GM21360 (cell line): ENCODE data around the gene GABPB2.

ENCODE experiments used
- ATAC-seq: cut with Tn5 transposase; IDR thresholded peaks from one replicate; pipeline ENCODE4 v1.9.1; 2021; ENCODE audit warnings: mild to moderate bottlenecking, moderate library complexity; ENCODE audit not compliant: unreplicated experiment

Gene GABPB2

GRCh38 chr1:151131701-151132334 lies 61.3 kb downstream of the GABPB2 start:
- no peak for ATAC-seq

DNA sequence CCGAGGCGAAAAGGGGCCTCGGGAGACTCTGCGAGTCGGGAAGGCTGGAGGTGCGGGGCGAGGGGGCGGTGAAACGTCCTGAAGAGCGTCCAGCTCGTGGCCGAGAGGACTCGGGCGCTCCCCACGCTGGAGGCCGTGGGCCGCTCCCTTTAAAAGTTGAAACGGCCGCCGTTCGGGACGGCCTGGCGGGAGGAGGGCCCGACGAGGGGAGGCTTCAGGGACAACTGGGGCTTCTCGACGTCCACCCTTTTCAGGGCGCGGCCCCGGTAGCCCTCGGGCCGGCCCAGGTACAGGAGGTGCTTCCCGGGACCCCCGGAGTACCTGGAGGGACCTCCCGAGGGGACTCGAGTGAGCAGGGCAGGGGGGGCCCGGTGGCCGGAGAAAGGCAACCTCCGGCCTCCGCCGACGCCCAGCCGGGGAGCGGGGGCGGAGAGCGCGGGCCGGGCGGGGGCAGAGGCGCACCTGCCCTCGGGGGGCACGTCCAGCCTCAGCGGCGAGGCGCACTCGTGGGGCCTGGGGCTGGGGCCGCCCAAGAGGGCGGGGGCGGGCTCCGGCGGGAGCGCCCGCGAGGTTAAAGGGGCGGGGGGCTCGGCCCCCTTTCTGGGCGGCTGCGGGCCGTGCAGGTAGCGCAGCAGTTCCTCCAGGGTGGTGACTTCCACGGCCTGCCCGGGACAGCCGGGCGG lies 61.9 kb downstream of the GABPB2 start:
- ATAC-seq = no peak

DNA sequence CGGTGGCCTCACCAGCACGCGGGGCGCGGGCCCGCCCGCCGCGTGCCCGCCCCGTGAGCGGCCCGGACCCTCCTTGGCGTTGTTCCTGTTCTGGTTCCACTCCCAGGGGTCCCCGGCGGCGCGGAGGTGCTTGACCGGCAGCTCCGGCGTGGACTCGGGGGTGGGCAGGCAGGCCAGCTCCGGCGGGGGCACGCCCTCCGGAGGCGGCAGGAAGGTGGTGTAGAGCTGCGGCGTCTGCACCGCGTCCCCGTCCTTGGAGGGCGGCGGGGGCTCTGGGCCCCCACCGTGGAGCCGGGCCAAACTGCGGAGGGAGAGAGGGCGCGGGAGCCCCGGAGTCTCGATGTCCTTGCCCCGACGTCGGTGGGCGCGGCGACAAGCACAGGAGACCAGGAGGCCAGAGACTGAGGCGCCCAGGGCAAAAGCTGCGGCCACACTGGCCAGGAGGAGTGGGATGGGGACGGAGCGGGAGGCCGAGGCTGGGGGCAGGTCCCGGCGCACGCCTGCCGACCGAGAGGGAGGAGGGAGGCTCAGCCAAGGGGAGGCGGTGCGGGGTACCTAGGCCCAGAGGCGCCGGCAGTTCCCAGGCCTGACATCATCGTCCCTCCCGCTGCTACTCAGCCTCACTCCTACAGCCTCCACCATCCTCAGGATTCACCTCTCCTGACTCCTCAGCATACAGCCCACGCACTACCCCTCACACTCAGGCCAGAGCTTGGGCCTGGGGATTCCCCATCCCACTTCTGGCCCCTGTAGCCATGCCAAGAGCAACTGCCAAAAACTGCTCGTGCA lies 62.7 kb downstream of the GABPB2 start:
- ATAC-seq = no peak

- ATAC-seq = no peak
Measured at GRCh38 chr1:151134396-151134795, 63.8 kb downstream of the GABPB2 start.

DNA sequence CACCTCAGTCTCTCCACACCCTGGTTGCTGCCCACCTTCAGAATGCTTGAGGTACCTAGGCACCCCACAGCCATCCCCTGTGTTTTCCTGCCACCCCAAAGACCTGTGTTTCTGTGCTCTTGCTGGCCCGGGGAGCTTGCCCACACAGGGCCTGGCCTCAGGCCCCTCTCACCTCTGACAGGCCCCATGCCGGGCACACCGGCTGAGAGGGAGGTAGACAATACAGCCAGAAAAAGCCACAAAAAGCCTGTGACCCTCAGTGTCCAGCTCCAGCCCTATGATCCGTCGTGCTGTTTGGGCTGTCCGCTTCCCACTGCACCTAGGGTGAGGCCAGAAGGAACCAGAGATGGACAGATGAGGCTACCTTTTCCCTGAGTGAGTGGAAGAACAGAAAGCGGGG lies 64.4 kb downstream of the GABPB2 start:
- no peak for ATAC-seq

- ATAC-seq = no peak
Measured at GRCh38 chr1:151135433-151136385, 65.1 kb downstream of the GABPB2 start.

DNA sequence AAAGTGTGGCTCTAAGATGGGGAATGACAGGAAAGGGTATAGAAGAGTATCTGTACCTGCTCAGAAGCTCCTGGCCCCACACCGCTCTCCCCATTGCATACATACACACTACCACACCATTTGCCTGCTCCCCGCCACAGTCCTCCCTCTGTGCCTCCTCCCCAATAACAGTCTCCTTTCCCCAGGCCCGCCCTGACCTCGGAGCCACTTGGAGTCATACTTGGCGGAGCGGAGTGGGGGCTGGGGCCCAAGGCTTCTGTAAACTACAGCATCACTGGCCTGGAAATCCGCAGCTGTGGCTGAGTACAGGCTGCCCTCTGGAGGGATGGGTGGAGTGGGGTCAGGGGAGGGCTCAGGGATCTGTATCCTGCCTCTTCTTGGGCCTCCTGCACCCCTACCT lies 67.2 kb downstream of the GABPB2 start:
- no peak for ATAC-seq

GRCh38 chr1:151142411-151143056 lies 72.0 kb downstream of the GABPB2 start:
- no peak for ATAC-seq

DNA sequence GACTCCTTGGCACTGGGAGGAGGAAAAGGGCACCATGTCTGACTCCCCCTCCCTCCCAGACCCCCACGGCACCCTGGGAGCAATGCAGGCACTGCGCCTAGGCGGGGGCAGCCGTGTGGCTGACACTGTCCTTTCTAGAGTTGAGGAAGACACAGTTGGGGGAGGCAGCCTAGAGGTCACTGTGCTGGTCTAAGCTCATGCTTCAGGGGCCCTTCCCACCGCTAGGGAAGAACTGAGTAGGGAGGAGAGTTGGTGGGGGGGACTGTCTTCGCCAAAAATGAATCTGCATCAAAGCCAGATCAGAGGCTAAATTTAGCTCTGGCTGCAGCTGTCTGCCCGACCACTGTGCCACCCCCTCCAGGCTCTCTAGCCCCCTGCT lies 72.5 kb downstream of the GABPB2 start:
- ATAC-seq = no peak

DNA sequence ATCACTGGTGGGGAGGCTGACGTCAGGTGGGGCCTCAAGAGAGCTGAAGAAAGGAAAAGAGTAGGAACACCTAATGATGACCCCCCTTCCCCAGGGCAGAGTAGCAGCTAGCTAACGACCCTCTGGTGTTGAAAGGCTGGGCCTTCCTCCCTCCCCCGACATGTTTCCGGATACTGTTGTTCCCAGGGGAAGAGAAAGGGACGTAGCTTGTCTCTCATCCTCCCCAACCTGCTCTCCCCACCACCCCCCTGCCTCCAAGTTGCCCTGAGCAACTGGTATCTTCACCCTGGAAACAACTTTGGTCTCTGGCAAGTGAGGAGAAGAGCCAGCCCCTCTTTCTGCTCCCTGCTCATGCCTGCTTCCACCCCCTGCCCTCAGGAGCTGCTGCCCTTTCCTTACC lies 73.4 kb downstream of the GABPB2 start:
- no peak for ATAC-seq

- ATAC-seq = no peak
Measured at GRCh38 chr1:151144474-151145303, 74.1 kb downstream of the GABPB2 start.

DNA sequence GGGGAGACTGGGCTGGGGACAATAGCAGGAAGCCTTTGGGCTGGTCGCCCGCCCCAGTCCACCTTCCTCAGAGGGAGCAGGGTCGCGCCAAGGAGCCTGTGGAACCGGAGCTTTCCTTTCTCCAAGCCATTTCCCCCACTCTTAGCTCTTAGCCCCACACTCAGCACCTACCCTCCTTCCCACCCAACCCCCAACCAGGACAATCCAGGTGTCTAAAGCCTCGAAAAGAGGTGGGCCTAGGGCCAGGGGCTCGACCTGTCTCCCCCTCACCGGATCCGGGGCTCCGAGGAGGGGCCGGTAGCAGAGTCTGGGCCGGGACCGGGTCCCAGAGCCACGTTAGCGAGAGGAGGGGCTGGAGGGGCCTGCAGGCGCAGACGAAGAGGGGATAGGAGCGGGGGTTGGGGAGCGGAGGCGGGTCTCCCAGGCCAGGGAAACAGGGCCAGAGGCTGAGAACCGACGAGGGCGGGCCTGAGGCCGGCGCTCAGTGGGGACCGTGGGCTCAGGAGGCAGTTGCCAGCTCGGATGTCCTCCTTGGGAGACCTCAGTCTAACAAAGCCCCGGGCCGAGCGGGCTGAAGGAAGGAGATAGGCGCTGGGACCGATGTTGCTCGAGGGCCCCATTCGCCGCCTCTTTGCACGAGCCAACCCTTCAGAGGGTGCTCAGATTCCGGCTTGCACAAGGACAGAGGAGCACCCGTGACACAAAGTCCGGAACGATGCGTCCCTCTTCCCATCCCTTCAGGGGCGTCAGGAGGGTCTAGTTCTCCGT lies 74.9 kb downstream of the GABPB2 start:
- ATAC-seq = no peak

DNA sequence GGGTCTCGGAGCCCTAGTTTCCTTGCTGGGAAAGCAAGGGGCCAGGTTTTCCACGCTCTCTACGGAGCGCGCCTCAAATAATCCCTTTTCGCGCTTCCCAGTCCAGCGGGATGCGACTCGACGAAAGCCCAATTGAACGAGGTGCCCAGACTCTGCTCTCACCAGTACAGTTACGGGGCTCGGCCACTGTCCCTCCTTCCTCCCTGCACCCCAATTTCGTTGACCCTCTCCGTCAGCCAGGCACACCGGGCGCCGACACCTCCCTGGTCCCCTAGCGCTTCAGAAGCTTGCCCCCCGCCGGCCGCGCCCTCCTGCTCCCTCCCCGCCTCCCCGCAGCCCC lies 75.5 kb downstream of the GABPB2 start:
- no peak for ATAC-seq

GRCh38 chr1:151146412-151147131 lies 76.0 kb downstream of the GABPB2 start, which contains the start of gene SEMA6C:
SEMA6C (minus strand) TSS chr1:151146631; CDS start chr1:151142621, 4,010 bp downstream.
- peak; percentile 90 for ATAC-seq

GRCh38 chr1:151147132-151147503 lies 76.6 kb downstream of the GABPB2 start:
- ATAC-seq = no peak

- ATAC-seq = no peak
Measured at GRCh38 chr1:151147665-151148064, 77.1 kb downstream of the GABPB2 start.

GRCh38 chr1:151156515-151156819 lies 85.9 kb downstream of the GABPB2 start, which contains the start of gene TNFAIP8L2:
TNFAIP8L2 (plus strand) TSS chr1:151156649; CDS start chr1:151158698, 2,049 bp downstream.
- peak; percentile 70 for ATAC-seq

GRCh38 chr1:151157067-151157531 lies 86.5 kb downstream of the GABPB2 start:
- ATAC-seq = peak; percentile 16
